GM21381 (cell line): Measurements from ENCODE around the gene DCC.
"Not testable (repeated sequence)": the region's sequence is repeated elsewhere in the genome, so short reads cannot be mapped to it uniquely, and the experiment has no call there.

Source experiments
- ATAC-seq: cut with Tn5 transposase; IDR thresholded peaks from one replicate; pipeline ENCODE4 v1.9.1; 2021; ENCODE audit warnings: mild to moderate bottlenecking, moderate library complexity; ENCODE audit not compliant: unreplicated experiment

DCC gene

DNA sequence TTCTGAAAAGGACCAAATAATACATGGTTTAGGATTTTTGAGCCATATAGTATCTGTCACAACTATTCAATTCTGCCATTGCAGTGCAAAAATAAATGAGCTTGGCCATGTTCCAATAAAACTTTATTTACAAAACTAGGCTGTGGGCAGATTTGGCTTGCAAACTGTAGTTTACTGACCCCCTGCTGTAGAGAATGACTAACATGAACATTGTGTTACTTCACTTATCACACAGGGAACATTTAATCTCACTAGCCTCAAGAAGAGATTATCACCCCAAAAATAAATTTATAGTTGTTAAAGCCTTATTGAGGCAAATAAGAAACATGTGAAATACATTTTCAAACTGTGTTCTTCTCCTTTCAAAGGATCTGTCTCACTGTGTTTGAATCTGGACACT lies 1118.3 kb downstream of the DCC start:
- ATAC-seq: no peak

DNA sequence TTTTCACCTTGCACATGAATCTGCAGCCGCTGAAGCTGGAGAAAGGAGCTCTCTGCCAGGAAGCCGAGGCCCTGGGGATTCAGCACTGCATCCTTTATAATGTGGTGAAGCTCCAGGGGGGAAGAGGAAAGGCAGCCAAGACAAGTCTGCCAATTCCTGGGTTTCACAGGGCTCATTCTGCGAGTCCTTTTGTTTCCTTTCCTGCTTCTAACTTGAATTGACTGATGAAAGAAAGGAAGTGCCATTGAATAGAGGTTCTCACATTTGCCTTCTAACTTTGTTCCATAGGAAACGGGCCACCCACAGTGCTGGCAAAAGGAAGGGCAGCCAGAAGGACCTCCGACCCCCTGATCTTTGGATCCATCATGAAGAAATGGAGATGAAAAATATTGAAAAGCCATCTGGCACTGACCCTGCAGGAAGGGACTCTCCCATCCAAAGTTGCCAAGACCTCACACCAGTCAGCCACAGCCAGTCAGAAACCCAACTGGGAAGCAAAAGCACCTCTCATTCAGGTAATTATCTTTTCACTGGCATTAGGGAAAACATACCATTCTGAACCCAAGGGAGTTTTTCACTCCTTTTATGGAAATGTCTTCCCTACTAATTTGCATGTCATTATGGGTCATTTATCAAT lies 1119.1 kb downstream of the DCC start:
- no peak for ATAC-seq

DNA sequence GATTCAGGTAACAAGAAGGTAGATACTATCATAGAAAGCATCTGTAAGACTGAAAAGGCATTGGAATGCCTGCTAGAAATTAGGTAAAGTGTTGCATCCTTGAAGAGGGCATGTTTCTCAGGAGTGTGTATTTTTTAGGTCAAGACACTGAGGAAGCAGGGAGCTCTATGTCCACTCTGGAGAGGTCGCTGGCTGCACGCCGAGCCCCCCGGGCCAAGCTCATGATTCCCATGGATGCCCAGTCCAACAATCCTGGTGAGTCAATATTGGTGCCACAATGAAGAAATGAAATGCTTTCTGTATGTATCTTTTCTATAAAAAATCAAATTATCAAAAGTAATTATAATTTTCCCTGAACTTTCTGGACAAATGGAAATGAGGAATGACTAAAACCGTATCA lies 1127.8 kb downstream of the DCC start:
- no peak for ATAC-seq

DNA sequence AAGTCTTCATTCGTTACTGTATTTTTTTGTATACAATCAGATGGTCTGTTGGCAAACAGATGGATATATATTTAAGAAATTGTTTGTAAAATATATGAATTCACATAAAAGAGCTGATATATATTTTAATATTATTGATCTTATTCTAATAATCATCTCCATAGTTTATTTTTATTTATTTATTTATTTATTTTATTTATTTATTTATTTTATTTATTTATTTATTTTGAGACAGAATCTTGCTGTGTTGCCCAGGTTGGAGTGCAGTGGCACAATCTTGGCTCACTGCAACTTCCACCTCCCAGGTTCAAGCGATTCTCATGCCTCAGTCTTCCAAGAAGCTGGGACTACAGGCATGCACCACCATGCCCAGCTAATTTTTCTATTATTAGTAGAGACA lies 1128.2 kb downstream of the DCC start:
- ATAC-seq: not testable (repeated sequence)

DNA sequence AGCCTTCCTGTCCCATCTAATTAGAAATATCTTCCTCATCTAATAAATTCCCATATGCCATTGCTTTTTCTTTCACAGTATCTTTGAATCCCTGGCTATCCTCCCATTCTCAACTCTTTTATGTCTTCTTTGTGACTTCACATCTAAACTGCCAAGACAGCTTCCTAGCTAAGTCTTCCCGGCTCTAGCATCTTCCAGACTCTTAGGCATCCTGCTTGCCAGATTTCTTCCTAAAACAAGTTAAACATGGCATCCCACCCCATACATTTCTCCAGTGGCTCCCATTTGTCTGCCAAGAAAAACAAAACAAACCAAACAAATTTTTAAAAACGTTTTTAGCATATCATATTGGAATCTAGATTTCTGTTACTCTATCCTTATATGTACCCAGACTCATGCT lies 1132.5 kb downstream of the DCC start:
- ATAC-seq: no peak

DNA sequence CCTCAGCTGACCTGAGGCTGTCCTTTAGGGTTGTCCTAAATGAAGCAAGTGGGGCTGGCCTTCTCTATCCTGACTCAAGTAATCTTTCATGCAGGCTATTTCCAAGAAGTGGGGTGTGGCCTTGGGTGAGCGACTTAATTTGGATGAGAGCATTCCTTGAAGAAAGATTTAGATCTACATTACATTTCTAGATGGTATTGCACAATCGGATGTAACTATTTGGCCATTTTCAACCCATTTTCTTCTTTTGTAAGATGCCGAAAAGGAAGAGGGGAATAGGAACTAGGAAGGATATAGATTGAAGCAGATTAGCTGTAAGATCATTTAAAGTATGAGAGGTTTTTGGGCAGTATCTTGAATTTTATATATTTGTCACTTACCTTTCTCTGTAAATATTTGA lies 1138.2 kb downstream of the DCC start:
- no peak for ATAC-seq

DNA sequence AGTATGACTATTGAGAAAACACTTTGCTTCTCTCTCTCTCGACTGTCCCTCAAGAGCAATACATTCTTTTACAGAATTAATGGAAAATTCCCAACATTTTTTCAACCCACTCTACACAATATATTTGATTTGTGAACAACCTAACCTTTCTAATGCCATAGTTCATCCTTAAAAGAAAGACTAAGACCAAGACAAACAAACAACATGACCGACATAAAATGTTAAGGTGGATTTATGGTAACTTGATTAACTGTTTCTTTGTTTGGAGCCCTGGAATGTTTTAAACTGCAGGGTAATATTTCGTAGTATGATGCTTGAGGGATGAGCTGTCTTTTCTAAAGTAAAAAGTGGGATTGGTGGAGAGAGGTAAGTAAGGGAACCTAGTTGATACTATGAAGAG lies 1146.3 kb downstream of the DCC start:
- no peak for ATAC-seq

DNA sequence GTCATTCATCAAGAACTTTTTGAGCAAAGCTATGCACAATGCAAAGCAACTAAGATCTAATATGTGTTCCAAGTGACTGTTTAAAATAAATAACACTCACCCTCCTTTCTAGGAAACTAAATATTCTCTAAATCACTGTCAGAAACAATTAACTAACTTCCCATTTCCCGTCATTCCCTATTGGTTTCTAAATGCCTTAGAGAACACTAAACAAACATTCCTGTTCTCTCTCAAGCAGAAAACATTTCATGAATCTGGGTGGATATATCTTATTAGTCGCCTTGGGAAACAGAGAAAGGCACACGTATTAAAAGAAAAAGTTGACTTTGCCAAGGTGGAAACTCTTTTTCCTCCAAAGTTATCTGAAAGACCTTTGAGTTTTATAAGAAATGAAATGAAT lies 1149.3 kb downstream of the DCC start:
- no peak for ATAC-seq

DNA sequence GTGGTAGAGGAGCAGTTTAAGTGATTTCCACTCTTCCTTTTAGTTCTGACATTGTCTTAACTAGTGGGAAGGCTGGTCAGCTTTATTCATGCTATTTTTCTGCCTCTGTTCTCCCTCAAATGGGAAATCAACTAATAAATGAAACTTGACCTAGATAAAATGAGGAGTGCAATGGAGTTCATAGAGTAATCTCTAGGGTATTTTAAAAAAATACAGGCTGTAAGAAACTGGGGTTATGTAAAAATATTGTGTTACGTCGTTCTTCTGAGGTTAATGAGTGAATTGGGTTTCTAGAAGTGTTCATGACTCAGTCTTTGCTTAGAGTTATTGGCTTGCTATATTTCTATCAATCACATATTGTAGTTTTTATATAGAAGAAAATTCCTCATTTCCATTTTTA lies 1150.0 kb downstream of the DCC start:
- no peak for ATAC-seq

DNA sequence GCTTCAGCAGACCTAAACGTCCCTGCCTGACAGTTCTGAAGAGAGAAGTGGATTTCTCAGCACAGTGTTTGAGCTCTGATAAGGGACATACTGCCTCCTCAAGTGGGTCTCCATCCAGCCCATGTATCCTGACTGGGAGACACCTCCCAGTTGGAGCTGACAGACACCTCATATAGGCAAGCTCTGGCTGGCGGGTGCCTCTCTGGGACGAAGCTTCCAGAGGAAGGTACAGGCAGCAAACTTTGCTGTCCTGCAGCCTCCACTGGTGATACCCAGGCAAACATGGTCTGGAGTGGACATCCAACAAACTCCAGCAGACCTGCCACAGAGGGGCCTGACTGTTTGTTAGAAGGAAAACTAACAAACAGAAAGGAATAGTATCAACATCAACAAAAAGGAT lies 1156.0 kb downstream of the DCC start:
- ATAC-seq: no peak

DNA sequence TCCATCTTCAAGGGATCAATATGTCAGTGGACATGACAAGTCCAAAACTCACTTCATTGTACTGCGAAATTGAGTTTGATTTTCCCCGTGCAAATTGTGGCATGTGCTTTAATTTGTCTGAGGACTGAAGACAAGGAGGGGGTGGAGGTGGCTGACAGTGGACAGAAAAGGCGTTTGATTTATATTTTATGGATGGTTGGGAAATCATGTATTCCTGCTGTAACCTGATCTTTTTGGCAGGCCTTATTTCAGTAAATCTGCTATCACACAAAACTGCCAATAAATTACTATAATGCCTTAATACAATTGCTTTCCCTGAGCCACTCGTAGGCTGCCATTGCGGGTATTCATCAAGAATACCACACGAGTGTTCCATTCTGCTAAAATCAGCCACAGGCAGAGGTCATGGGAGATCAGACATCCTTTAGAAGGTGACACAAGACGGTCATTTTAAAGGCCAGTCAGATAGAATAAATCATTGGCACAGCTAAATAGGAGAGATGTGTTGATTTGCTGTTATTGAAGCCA lies 1164.0 kb downstream of the DCC start:
- no peak for ATAC-seq

DNA sequence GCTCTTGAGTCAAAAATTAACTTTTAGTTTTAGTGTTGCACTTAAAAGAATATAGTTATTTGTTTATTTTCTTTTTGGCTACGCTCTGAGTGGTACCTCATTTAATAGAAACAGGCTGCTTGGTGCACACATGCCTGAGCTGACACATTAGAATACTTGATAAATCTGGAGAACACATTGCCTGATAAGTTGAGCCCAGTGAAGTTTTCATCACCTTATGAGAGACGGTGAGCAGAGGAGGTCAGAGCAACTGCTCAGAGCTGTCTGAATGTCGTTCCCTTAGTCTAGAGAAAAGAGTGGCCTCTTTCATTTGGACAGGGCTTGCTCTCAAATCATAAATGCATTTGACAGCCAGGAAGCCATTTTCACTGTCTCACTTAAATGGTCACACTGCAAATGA lies 1168.5 kb downstream of the DCC start:
- no peak for ATAC-seq

DNA sequence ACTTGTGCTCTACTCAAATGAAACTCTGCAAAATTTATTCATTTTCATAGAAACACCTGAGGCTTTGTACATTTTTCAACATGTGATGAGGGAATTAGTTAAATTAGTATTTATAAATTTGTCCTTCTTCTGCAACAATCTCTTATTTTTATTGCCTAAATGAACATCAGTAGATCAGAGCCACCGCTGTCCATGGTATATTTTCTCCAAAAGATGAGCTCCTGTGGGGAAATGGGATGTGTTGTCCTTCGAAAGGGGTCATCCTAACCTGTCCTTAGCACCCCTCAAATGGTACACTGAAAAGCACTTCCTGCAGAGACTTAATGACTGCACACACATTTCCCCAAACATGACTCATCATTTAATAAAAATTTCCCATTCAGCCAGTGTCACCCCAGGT lies 1169.9 kb downstream of the DCC start:
- no peak for ATAC-seq

DNA sequence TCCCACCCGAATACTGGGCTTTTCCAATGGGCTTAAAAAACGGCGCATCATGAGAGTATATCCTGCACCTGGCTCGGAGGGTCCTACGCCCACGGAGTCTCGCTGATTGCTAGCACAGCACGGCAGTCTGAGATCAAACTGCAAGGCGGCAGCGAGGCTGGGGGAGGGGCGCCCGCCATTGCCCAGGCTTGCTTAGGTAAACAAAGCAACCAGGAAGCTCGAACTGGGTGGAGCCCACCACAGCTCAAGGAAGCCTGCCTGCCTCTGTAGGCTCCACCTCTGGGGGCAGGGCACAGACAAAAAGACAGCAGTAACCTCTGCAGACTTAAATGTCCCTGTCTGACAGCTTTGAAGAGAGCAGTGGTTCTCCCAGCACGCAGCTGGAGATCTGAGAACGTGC lies 1171.7 kb downstream of the DCC start:
- ATAC-seq: not testable (repeated sequence)

DNA sequence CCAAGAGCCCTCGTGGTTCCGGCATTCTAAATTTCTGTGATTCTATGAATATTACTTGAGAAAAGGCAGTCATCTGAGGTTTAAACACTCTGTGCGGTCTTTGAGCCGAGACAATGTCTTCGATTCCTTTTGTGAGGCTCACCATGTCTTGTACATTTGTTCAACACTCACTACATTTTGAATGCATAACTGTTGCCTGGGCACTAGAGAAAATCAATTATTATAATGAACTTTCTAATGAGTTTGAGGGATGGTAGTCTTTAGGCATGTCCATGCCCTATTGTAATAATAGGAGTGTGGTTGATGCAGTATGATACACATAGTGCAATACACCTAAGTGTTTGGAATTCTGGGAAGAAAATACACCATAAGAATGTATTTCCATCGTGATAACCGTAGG lies 1181.1 kb downstream of the DCC start:
- ATAC-seq: no peak

DNA sequence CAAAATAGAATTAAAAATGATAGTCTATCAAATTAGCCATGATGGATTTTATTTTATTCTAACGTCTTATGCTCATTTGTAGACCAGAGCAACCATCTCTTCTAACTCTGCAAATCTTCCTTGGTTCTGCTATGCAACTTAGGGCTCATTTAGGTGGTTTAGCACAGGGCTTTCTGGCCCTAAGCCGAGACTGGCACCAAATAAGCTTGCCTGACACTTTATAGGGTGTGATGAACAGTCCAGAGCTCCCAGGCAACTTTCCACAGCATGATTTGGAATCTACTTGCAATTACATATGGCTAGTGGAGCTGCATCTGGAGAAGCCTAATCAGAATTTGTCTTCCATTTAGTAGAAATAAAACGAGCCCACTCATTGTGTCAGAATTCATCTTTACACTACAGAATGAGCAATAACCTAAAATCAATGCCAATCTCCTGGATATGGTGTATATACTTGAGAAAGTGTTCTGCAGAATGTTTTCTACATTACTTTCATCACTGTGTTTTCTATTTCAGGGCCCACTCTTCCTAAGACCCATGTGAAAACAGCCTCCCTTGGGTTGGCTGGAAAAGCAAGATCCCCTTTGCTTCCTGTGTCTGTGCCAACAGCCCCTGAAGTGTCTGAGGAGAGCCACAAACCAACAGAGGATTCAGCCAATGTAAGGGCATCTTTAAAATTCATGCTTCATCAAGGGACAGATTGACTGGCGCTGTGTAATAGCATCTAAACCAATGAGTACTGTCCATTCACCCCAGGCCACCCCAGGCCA lies 1186.3 kb downstream of the DCC start:
- no peak for ATAC-seq

DNA sequence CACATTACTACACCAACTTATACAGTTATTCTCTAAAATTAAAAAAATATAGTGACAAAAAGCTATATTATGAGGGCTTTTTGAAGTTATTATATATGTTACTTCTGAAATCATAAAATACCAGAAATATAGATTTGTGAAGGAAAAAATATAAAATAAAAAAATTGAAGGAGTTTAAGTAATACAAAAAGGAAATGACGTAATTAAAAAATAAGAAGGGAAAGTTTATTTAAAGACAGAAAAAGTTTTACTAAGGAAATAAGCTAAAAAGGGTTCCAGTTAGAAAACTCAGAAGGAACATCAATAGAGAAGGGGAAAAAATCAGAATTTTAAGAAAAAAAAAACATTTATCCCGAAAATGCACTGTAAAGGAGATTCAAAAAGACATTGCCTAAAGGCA lies 1187.4 kb downstream of the DCC start:
- ATAC-seq: no peak

DNA sequence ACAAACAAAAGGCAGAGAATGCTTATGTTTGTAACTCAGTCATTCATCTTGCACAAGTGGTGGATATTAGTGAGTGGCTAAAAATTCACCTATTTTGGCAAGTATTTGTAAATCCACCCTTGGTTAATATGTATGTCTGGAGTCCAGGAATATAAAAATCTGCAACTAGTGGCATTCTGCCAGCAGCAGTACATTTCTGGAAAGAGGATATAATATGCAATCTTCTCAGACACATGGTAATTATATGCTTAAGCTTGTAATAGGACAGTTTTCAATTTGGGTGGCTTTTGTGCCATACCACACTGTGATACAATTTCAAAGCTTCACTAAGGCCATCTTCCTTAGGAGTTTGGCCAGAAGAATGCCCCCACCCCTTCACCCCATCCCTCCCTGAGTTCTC lies 1191.2 kb downstream of the DCC start:
- no peak for ATAC-seq

DNA sequence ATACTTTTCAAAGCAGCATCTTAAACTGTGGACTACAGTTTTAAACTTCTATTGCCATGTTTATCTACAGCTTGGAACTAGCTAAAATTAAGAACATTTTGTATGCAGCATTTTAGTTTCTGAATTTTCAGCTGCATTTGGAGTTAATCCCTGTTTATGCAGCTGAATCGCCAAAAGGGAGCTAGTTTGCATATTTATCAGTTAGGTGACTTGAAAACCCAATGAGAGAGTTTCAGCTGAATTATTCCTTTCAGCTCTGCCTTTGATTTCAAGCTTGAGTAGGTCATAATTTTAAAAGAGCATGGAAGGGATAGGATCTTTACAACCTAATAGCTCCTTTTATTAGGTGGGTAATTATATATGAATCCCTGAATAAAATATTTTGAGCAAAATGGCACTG lies 1191.9 kb downstream of the DCC start:
- no peak for ATAC-seq

DNA sequence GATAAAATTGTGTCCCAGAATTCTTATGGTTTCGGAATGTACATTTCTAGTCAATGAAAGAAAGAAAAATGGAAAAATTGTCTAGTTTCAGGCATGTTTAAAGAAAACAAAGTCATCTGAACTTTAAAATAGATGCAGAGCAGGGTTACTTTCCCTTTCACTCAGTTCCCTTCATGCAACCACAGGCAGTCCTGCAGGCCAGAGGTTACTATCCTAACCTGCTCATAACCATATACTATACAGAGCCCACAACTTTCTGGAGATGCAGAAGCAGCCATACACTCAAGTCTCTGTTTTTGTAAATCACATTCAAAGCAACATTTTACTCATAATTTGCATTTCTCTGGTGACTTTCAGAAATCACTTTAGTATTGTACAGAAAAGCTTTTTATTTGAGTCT lies 1194.2 kb downstream of the DCC start:
- ATAC-seq: no peak

DNA sequence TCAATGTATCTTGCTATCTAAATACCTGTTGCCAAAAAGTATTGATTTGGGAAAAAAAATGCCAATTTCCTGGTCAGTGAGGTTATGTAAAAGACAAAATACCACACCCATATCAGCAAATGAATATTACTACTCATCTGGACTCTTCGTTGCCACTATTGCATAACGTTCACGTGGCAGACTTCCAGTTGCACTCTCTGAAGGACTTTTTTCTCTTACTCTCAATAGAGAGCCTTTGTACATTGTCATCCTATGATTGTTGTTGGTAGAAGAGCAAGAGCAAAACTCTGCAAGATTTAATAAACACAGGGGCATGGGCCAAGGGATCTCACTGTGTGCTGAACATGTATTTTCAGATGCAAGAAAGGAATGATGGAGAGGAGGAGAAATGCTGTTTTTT lies 1194.7 kb downstream of the DCC start:
- ATAC-seq: no peak

DNA sequence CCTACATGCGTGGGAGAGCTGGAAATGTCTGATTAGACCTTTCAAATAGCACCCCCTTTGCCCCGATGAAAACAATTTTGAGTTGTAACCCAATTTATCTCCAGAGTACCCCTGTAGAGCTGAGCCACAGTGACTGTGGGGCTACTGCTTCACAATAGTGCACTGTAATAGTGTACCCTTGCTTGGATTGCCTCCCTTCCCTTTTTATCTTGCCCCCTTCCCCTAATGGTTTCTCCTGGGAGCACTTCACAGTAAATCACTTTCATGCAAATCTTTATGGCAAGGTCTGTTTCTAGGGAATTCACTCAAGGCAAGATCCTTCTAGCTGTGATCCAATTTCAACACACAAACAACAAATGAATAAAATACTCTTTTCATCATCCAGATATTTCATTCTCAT lies 1196.9 kb downstream of the DCC start:
- ATAC-seq: no peak

DNA sequence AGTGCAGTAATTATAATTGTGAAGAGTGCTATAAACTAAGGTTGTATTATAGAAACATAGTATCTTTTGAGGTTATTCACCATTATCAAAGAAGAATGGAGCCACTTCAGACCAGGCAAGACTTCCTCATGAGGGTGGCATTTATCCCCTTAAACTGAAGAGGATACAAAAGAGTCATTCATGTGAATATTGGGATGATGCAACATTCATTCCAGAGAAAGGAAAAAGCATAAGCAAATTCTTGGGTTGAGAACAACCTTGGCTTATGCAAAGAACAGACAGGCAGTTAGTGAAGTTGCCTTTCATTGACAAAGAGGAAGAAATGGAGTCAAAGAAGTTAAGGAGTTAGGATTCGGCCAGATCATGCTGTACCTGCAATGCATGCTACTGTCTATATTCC lies 1201.9 kb downstream of the DCC start:
- no peak for ATAC-seq
